Measurements from ENCODE around the gene HOXA6.
A peak's percentile ranks its signal among the peaks of the same experiment; 100 is the strongest.

GRCh38 chr7:27095897-27096767 lies 51.4 kb downstream of the HOXA6 start, which contains the start of gene HOXA1:
- TF ChIP-seq, protein P1, sequence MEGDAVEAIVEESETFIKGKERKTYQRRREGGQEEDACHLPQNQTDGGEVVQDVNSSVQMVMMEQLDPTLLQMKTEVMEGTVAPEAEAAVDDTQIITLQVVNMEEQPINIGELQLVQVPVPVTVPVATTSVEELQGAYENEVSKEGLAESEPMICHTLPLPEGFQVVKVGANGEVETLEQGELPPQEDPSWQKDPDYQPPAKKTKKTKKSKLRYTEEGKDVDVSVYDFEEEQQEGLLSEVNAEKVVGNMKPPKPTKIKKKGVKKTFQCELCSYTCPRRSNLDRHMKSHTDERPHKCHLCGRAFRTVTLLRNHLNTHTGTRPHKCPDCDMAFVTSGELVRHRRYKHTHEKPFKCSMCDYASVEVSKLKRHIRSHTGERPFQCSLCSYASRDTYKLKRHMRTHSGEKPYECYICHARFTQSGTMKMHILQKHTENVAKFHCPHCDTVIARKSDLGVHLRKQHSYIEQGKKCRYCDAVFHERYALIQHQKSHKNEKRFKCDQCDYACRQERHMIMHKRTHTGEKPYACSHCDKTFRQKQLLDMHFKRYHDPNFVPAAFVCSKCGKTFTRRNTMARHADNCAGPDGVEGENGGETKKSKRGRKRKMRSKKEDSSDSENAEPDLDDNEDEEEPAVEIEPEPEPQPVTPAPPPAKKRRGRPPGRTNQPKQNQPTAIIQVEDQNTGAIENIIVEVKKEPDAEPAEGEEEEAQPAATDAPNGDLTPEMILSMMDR (IDR thresholded peaks at IDR 0.05) = no peak
- TF ChIP-seq POLR2A (IDR thresholded peaks at IDR 0.05; ENCODE audit: low read depth) (peak; percentile 56), EP300 (IDR thresholded peaks at IDR 0.05) (no peak), POLR2AphosphoS5 (IDR thresholded peaks at IDR 0.05) (peak in 1 of 2 donors; percentile 94)

All from esophagus muscularis mucosa (tissue), 4 donors.